T-helper 2 cell treated with Interferon-gamma antibody and Interleukin-4, amounts not matched to agents 5 μg/mL and 100 μg/mL, for 36 hours (primary cell): ENCODE measurements around the gene MYPOP.

ENCODE experiments used
- DNase-seq: peaks from one replicate; pipeline ENCODE4 v3.0.0; 2021; ENCODE audit warnings: low spot score
- H3K27ac Mint-ChIP-seq: one replicate; pipeline ENCODE4 v1.8.0; 2021; ENCODE audit warnings: mild to moderate bottlenecking, mixed read lengths
- H3K27me3 Mint-ChIP-seq: one replicate; pipeline ENCODE4 v1.8.0; 2021; ENCODE audit warnings: low read depth, mixed read lengths
- H3K36me3 Mint-ChIP-seq: one replicate; pipeline ENCODE4 v1.8.0; 2021; ENCODE audit warnings: low read depth, mixed read lengths
- H3K4me1 Mint-ChIP-seq: one replicate; pipeline ENCODE4 v1.8.0; 2021; ENCODE audit warnings: low read depth, mixed read lengths
- H3K4me3 Mint-ChIP-seq: one replicate; pipeline ENCODE4 v1.8.0; 2022; ENCODE audit warnings: mild to moderate bottlenecking, moderate library complexity, mixed read lengths
- H3K9me3 Mint-ChIP-seq: one replicate; pipeline ENCODE4 v1.8.0; 2021; ENCODE audit warnings: mixed read lengths

The MYPOP gene

GRCh38 chr19:45920458-45920857 lies 18.0 kb upstream of the MYPOP start:
- Mint-ChIP-seq H3K27me3 (no peaks in the 10 kb centered on the region), H3K27ac (peak overlapping the region; percentile 70), H3K36me3 (no peaks in the 10 kb centered on the region), H3K4me3 (peak overlapping the region; percentile 41), H3K9me3 (no peaks in the 10 kb centered on the region), H3K4me1 (peaks cover 37% of the 10 kb centered on the region)
- no peak for DNase-seq

- no peak overlapping the region for H3K27ac Mint-ChIP-seq
- no peaks in the 10 kb centered on the region for H3K27me3 Mint-ChIP-seq
- H3K36me3 Mint-ChIP-seq = no peaks in the 10 kb centered on the region
- H3K9me3 Mint-ChIP-seq = no peaks in the 10 kb centered on the region
- DNase-seq = no peak
- peaks cover 36% of the 10 kb centered on the region for H3K4me1 Mint-ChIP-seq
- H3K4me3 Mint-ChIP-seq = no peak overlapping the region
These were observed 17.3 kb upstream of the MYPOP start for GRCh38 chr19:45919678-45920077.

GRCh38 chr19:45918721-45919120 lies 16.3 kb upstream of the MYPOP start:
- DNase-seq = no peak
- H3K4me1 Mint-ChIP-seq = peaks cover 36% of the 10 kb centered on the region
- no peaks in the 10 kb centered on the region for H3K36me3 Mint-ChIP-seq
- peak overlapping the region; percentile 26 for H3K4me3 Mint-ChIP-seq
- H3K27ac Mint-ChIP-seq = peak overlapping the region; percentile 68
- no peaks in the 10 kb centered on the region for H3K27me3 Mint-ChIP-seq
- no peaks in the 10 kb centered on the region for H3K9me3 Mint-ChIP-seq

- no peaks in the 10 kb centered on the region for H3K36me3 Mint-ChIP-seq
- H3K27ac Mint-ChIP-seq = peak overlapping the region; percentile 73
- no peaks in the 10 kb centered on the region for H3K9me3 Mint-ChIP-seq
- peak; percentile 19 for DNase-seq
- peak overlapping the region; percentile 63 for H3K4me3 Mint-ChIP-seq
- peaks cover 36% of the 10 kb centered on the region for H3K4me1 Mint-ChIP-seq
- H3K27me3 Mint-ChIP-seq = no peaks in the 10 kb centered on the region
These were observed 15.1 kb upstream of the MYPOP start for GRCh38 chr19:45917421-45918091.

GRCh38 chr19:45913874-45914830 lies 11.7 kb upstream of the MYPOP start, which contains the start of gene NANOS2:
TSS of gene NANOS2 (minus strand) at chr19:45914778. CDS start at chr19:45914693, 85 bp downstream.
- Mint-ChIP-seq H3K9me3 (no peaks in the 10 kb centered on the region), H3K27ac (no peak within 1 kb of the TSS), H3K36me3 (no peaks in the 10 kb centered on the region), H3K4me1 (peaks cover 21% of the 10 kb centered on the region), H3K4me3 (no peak within 1 kb of the TSS), H3K27me3 (no peaks in the 10 kb centered on the region)
- DNase-seq = no peak

- H3K27ac Mint-ChIP-seq = no peak overlapping the region
These were observed 8.9 kb upstream of the MYPOP start for GRCh38 chr19:45911291-45911690.

GRCh38 chr19:45908956-45909355 lies 6.5 kb upstream of the MYPOP start:
- H3K27me3 Mint-ChIP-seq = peaks cover 2% of the 10 kb centered on the region
- no peaks in the 10 kb centered on the region for H3K9me3 Mint-ChIP-seq
- DNase-seq = no peak
- no peak overlapping the region for H3K4me3 Mint-ChIP-seq
- no peaks in the 10 kb centered on the region for H3K36me3 Mint-ChIP-seq
- H3K4me1 Mint-ChIP-seq = peaks cover 3% of the 10 kb centered on the region
- no peak overlapping the region for H3K27ac Mint-ChIP-seq

More at GRCh38 chr19:45911291-45911690, 8.9 kb upstream of the MYPOP start:
- Mint-ChIP-seq H3K27me3 (no peaks in the 10 kb centered on the region), H3K4me1 (peaks cover 6% of the 10 kb centered on the region), H3K4me3 (no peak overlapping the region), H3K9me3 (no peaks in the 10 kb centered on the region), H3K36me3 (no peaks in the 10 kb centered on the region)
- no peak for DNase-seq

GRCh38 chr19:45906221-45906620 lies 3.8 kb upstream of the MYPOP start:
- Mint-ChIP-seq H3K36me3 (no peaks in the 10 kb centered on the region), H3K4me1 (peaks cover 8% of the 10 kb centered on the region), H3K27ac (no peak overlapping the region), H3K27me3 (peaks cover 5% of the 10 kb centered on the region), H3K9me3 (no peaks in the 10 kb centered on the region), H3K4me3 (no peak overlapping the region)
- no peak for DNase-seq

- H3K4me3 Mint-ChIP-seq = no peak overlapping the region
- no peak overlapping the region for H3K27ac Mint-ChIP-seq
- H3K27me3 Mint-ChIP-seq = peaks cover 5% of the 10 kb centered on the region
- peaks cover 9% of the 10 kb centered on the region for H3K36me3 Mint-ChIP-seq
- H3K9me3 Mint-ChIP-seq = no peaks in the 10 kb centered on the region
- peaks cover 17% of the 10 kb centered on the region for H3K4me1 Mint-ChIP-seq
- DNase-seq = no peak
These were observed 2.6 kb upstream of the MYPOP start for GRCh38 chr19:45905011-45905410.

GRCh38 chr19:45902651-45903625 lies 525 bp upstream of the MYPOP start:
- Mint-ChIP-seq H3K36me3 (peaks cover 22% of the 10 kb centered on the region), H3K27ac (peak overlapping the region; percentile 72), H3K4me3 (peak overlapping the region; percentile 98)

GRCh38 chr19:45901432-45901911 lies 941 bp downstream of the MYPOP start:
- peaks cover 22% of the 10 kb centered on the region for H3K36me3 Mint-ChIP-seq
- no peak for DNase-seq
- peaks cover 19% of the 10 kb centered on the region for H3K4me1 Mint-ChIP-seq
- peaks cover 5% of the 10 kb centered on the region for H3K27me3 Mint-ChIP-seq
- peak overlapping the region; percentile 54 for H3K4me3 Mint-ChIP-seq
- no peak overlapping the region for H3K27ac Mint-ChIP-seq
- no peaks in the 10 kb centered on the region for H3K9me3 Mint-ChIP-seq

More at GRCh38 chr19:45902651-45903625, 525 bp upstream of the MYPOP start:
- Mint-ChIP-seq H3K4me1 (peaks cover 19% of the 10 kb centered on the region), H3K9me3 (no peaks in the 10 kb centered on the region), H3K27me3 (peaks cover 5% of the 10 kb centered on the region)
- DNase-seq = peak; percentile 100

GRCh38 chr19:45900738-45901431 lies 1.5 kb downstream of the MYPOP start:
- Mint-ChIP-seq H3K9me3 (no peaks in the 10 kb centered on the region), H3K36me3 (peaks cover 22% of the 10 kb centered on the region), H3K4me3 (peak overlapping the region; percentile 54), H3K4me1 (peaks cover 19% of the 10 kb centered on the region), H3K27me3 (peaks cover 5% of the 10 kb centered on the region), H3K27ac (no peak overlapping the region)
- no peak for DNase-seq
